Measurements from ENCODE around the gene CD79A.
"Not testable (repeated sequence)": the region's sequence is repeated elsewhere in the genome, so short reads cannot be mapped to it uniquely, and the experiment has no call there.

CD79A gene

DNA sequence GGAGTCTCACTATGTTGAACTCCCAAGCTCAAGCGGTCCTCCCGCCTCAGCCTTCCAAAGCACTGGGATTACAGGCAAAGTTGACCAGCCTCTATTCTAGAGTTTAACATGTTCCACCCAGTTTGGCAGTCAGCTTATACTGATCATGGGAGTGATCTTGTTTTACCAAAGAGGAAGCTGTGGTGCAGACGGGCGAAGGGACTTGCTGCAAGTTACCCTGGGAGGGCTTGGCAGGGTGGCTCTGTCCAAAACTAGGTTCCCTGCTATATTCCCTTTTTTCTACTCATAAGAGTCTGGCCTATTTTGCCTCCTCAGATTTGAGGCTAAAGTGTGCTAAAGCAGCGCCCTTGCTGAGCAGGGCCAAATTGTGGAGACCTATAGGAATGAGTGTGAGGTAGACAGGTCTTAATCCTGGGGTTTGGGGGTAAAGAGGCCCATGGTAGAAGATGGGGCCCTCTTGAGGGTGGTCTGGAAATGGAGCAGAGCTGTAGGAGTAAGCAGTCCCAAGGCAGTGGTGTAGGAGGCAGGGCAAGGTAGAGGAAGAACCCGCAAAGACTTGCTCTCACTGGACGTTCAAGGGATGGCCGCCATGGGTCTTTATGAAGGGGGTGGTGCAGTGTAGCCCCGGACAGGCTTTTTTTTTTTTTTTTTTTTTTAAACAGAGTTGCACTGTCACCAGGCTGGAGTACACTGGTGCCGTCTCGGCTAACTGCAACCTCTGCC lies 13.7 kb upstream of the CD79A start:
- DNase-seq (ENCODE audit: low read depth): no peak

GRCh38 chr19:41864374-41864773 lies 12.7 kb upstream of the CD79A start:
- DNase-seq (ENCODE audit: low read depth): no peak

GRCh38 chr19:41866284-41866683 lies 10.8 kb upstream of the CD79A start:
- DNase-seq (ENCODE audit: low read depth): no peak

DNA sequence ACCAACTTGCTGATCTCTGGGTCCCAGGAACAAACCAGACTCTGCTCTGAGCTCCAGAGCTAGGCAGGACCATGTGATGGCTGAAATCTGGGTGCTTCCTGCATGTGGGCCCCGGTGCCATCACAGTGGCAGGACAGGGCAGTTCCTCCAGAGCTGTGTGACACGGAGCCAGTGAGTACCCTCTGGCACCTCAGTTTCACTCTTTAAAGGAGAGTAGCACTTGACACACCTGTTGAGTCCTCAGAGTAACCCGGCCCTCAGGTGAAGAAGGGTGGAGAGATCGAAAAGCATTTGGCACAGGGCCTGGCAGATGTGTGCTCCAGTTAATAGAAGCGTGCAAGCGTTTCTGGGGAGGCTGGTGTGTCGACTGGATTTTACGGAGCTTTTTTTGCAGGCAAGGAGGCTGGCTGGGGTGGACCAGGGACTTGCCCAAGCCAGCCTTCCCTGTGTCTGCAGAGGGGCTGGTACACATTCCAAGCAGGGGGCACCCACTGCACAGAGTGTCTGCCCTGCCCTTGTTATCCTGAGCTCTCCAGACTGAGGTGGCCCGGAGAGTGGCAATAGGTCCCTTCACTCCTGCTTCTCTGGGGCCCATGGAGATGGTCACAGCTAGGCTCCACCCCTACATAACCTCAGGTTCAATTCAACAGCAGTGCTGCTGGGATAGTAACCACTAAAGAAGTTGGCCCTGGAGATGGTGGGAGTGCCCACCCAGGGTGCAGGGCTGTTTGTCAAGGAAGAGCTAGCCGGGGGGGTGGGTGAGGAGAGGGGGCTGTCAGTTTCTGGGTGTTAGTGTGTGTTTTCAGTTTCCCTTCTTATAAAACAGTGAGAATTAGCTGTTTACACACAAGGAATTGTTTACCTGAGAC lies 8.7 kb upstream of the CD79A start:
- DNase-seq (ENCODE audit: low read depth): no peak

GRCh38 chr19:41868989-41869300 lies 8.1 kb upstream of the CD79A start:
- DNase-seq (ENCODE audit: low read depth): no peak

DNA sequence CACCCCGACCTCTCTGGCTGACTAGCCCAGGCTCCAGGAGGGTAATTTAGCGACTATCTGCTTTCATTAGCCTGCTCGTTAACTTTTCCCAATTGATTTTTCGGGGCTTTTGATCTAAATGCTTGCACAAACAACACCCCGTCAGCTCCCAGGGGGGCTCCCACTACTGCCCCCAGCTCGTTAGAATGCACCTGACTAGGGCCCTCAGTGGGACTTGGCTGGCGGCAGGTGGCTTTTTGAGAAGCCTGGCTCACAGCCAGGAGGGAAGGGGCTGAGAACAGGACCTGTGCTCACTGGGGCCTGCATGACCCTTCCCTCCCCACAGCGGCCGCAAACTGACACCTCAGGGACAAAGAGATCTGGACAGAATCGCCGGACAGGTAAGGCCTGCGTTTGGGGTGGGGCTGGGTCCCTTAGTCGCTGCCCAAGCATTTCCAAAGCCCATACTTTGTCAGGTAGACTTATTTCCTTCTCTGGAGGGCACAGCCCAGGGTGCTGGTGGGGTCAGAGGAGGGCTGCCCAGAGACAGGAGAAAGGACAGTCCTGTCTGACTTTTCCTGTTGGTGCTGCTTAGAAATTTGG lies 7.6 kb upstream of the CD79A start:
- DNase-seq (ENCODE audit: low read depth): no peak

DNA sequence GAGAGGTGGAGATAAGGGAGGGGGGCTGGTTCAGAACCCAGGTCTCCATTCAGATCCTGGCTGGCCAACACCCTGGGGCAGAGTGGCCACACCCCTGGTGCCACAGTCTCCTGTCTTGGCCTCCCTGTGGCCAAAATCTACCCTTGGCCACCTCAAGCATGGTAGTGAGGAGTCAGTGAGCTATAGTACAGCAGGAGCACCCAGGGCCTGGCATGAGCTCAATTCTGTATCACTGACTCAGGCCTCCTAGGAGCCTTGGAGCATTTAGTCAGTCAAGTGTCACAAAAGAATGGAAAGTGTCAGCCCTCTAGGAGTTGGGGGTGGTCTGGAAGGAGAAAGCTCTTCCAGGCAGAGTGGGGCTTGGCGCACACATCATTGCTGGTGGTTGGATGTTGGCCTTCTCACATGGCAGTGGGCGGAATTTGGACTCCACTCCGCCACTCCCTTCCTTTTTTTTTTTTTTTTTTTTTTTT lies 6.6 kb upstream of the CD79A start:
- DNase-seq (ENCODE audit: low read depth): no peak

DNA sequence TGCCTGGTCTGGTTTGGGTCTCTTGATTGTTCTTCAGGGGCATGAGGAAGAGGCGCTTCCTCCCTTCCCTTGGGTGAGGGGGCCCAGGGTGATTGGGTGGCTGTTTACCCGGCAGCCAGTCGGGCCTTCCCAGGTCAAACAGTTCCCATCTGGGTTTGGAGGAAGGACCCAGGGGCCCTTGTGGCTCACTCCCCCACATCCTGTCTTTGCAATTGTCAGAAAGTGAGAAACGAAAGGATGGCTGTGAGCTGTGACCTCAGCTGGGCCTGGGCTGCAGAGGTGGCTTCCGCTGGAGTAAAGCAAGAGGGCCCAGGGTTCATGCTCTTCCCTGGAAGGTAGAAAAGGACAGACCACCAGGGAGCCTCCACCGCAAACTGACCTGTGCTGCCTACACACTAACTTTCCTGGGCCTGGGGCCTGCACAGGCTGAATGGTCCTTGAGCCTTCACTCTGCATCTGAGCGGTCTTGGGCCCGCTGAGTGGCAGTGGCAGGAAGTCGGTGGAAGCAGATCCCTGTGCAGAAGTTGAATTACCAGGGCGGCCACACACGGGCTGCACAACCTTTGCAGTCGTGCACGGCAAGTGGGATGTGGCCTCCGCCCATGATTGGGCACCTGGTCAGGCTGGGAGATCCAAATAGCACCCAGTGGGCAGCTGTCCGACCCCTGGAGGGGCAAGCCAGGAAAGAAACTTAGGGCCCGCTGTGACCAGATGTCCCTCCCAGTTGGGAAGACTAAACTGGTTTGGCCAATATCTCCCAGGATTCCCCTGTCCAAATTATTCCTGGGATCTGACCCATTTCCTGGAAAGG lies 5.3 kb upstream of the CD79A start:
- no peak for DNase-seq (ENCODE audit: low read depth)

- DNase-seq (ENCODE audit: low read depth): no peak
Observed at GRCh38 chr19:41872384-41872774, 4.7 kb upstream of the CD79A start.

DNA sequence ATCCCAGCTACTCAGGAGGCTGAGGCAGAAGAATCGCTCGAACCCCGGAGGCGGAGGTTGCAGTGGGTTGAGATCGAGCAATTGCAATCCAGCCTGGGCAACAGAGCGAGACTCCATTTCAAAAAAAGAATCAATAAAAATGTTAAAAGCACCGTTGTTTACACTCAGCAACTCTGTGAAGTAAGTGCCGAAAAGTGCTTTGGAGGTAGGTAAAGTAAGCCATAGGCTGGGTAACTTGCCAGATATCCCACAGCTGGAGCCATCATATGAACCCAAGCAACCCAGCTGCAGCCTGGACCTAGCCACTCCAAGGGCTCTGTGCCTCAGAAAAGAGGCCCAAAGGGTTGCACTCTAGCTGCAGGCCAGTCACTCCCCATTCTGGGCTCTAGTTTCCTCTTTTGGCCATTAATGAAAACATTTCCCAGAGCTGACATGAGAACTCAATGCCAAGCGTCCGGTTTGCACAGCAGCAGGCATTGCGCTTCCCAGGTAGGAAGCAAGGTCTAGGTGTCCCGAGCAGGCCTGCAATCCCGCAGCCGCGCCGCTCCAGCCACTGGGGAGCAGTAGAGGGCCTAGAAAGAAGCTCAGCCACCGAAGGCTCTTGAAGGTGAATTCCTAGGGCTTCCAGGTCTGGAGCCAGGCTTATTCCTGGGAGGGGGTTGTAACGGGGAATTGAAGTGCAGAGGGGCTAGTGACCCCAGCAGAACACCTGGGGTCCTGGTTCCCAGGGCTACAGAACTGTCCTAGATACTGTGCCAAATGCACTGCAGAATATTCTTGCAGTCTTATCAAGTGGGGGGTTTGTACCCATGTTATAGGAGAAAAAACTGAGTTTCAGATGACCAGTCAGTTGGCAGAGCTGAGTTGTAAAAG lies 4.1 kb upstream of the CD79A start:
- peak; percentile 54 for DNase-seq (ENCODE audit: low read depth)

GRCh38 chr19:41875973-41876372 lies 1.1 kb upstream of the CD79A start:
- DNase-seq (ENCODE audit: low read depth): not testable (repeated sequence)

GRCh38 chr19:41877916-41878905 lies 1.1 kb downstream of the CD79A start:
- no peak for DNase-seq (ENCODE audit: low read depth)

DNA sequence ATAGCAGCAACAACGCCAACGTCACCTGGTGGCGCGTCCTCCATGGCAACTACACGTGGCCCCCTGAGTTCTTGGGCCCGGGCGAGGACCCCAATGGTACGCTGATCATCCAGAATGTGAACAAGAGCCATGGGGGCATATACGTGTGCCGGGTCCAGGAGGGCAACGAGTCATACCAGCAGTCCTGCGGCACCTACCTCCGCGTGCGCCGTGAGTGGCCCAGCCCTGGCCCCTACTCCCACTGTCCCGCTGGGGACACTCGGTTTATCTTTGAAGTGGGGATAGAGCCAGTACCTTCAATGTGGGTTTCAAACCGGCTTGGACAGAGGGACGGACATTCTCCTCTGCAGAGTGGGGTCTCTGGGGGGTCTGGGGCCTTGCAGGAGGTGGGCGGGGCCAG lies 2.0 kb downstream of the CD79A start:
- no peak for DNase-seq (ENCODE audit: low read depth)

- no peak for DNase-seq (ENCODE audit: low read depth)
Observed at GRCh38 chr19:41879670-41880328, 2.7 kb downstream of the CD79A start.

GRCh38 chr19:41880329-41880708 lies 3.2 kb downstream of the CD79A start:
- DNase-seq (ENCODE audit: low read depth): no peak

DNA sequence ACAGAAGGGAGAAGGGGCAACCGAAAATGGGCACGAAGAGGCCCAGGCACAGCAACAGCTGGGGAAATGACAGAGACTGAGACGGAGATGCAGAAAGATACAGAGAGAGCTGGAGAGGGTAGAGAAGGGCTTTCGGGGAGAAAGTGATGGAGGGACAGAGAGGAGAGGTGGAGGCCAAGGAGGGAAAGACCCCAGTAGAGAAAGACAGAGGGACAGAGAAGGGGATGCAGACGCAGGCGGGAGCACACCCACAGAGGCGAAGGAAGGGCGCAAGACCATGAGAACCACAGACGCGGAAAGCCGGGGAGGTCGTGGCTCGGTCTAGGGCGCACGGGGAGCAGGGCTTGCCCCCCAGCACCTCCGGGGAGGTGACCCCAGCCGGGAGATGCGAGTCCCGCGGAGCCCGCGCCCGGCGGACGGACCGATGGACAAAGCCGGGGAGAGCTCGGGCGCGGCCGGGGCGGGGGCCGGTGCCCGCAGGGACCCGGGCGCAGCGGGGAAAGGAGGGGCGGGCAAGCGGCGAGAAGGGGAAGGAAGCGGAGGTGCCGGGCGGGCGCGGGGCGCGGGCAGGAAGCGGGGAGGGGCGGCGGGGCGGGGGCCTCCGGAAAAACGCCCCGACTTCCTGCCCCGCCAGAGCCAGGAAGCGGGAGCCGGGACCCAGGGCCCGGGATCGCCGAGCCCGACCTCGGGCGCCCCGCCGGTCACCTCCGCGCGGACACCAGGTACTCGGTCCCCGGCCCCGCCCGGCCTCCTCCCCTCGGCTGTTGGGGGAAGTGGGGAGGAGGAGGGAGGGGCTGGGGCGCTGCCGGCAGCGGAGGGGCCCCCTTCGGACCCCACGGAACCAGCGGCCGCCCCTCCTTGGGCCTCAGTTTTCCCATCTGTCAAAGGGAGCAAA lies 5.7 kb downstream of the CD79A start, which contains the start of gene ARHGEF1:
Gene ARHGEF1 (plus strand): TSS at position 617 of the 895 bp plus-strand sequence. CDS start 4,899 bp downstream, outside the sequence.
- peak; percentile 35 for DNase-seq (ENCODE audit: low read depth)

DNA sequence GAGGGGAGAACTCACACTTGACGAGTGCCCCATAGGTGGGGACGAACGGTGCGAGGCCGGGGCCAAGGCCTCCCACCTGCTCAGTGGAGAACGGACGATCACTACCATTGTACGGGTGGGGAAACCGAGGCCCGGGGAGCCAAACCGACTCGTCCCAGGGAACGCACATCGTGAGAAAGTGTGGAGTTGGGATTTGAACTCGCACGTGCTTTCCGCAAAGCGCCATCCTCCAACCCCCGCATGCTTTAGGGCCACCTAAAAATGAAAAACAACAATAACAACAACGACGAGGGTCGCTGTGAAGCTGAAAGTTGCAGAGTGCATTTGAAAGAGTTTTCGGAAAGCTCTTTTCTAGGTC lies 6.4 kb downstream of the CD79A start:
- no peak for DNase-seq (ENCODE audit: low read depth)
